H9 (cell line): ENCODE data around the gene STOM. TPM values are rescaled to one million over a fixed set of nuclear protein-coding genes. Genes with fewer than 3 reads are reported as not detected.

Source experiments
- DNase-seq: peaks from one replicate; pipeline ENCODE4 v3.0.0-alpha.2; 2017
- H2AFZ ChIP-seq: one replicate; pipeline ENCODE4 v1.6.1; 2013; ENCODE audit warnings: mild to moderate bottlenecking, low read length, control low read depth, moderate library complexity
- H2AK5ac ChIP-seq: 2 replicates; pipeline ENCODE4 v1.6.1; 2013; ENCODE audit warnings: low read length, control low read depth, mixed read lengths; ENCODE audit not compliant: insufficient read length
- H2BK120ac ChIP-seq: one replicate; pipeline ENCODE4 v1.6.1; 2013; ENCODE audit warnings: low read depth, mild to moderate bottlenecking, low read length, control low read depth, inconsistent platforms; ENCODE audit not compliant: poor library complexity, severe bottlenecking
- H2BK12ac ChIP-seq: 2 replicates; pipeline ENCODE4 v1.6.1; 2013; ENCODE audit warnings: low read length, control low read depth, mixed read lengths, low read depth; ENCODE audit not compliant: insufficient read length
- H2BK15ac ChIP-seq: 2 replicates; pipeline ENCODE4 v1.6.1; 2013; ENCODE audit warnings: low read depth, low read length, control low read depth
- H2BK20ac ChIP-seq: one replicate; pipeline ENCODE4 v1.6.1; 2013; ENCODE audit warnings: low read depth, mild to moderate bottlenecking, low read length, control low read depth, inconsistent platforms; ENCODE audit not compliant: poor library complexity, severe bottlenecking
- H2BK5ac ChIP-seq: 2 replicates; pipeline ENCODE4 v1.6.1; 2013; ENCODE audit warnings: low read length, control low read depth, mixed read lengths; ENCODE audit not compliant: insufficient read length
- H3K14ac ChIP-seq: 2 replicates; pipeline ENCODE4 v1.6.1; 2013; ENCODE audit warnings: low read length, control low read depth; ENCODE audit not compliant: insufficient read depth
- H3K18ac ChIP-seq: 2 replicates; pipeline ENCODE4 v1.6.1; 2013; ENCODE audit warnings: low read depth, mild to moderate bottlenecking, mixed read lengths, low read length, control low read depth; ENCODE audit not compliant: insufficient read length
- H3K23ac ChIP-seq: 2 replicates; pipeline ENCODE4 v1.6.1; 2013; ENCODE audit warnings: low read length, control low read depth, mixed read lengths, low read depth; ENCODE audit not compliant: insufficient read length
- H3K23me2 ChIP-seq: 2 replicates; pipeline ENCODE4 v1.6.1; 2013; ENCODE audit warnings: low read depth, mild to moderate bottlenecking, mixed read lengths, low read length, control low read depth; ENCODE audit not compliant: insufficient read length, poor library complexity, severe bottlenecking
- H3K27ac ChIP-seq: 2 replicates; pipeline ENCODE4 v1.5.1; 2013; ENCODE audit warnings: low read length, control low read depth, mixed read lengths, low read depth; ENCODE audit not compliant: insufficient read length
- H3K27me3 ChIP-seq: 2 replicates; pipeline ENCODE4 v1.6.1; 2013; ENCODE audit warnings: low read length, control low read depth, inconsistent platforms; ENCODE audit not compliant: insufficient read depth
- H3K4ac ChIP-seq: 2 replicates; pipeline ENCODE4 v1.6.1; 2013; ENCODE audit warnings: low read depth, mild to moderate bottlenecking, control low read depth, inconsistent platforms, low read length, moderate library complexity
- H3K4me1 ChIP-seq: 2 replicates; pipeline ENCODE4 v1.6.1; 2013; ENCODE audit warnings: low read length, control low read depth, inconsistent platforms; ENCODE audit not compliant: insufficient read depth
- H3K4me2 ChIP-seq: 2 replicates; pipeline ENCODE4 v1.6.1; 2013; ENCODE audit warnings: low read length, control low read depth, mixed read lengths; ENCODE audit not compliant: insufficient read length, insufficient read depth
- H3K56ac ChIP-seq: 2 replicates; pipeline ENCODE4 v1.6.1; 2013; ENCODE audit warnings: low read depth, mild to moderate bottlenecking, mixed read lengths, low read length, control low read depth; ENCODE audit not compliant: insufficient read length
- H3K79me1 ChIP-seq: 2 replicates; pipeline ENCODE4 v1.6.1; 2013; ENCODE audit warnings: low read depth, mild to moderate bottlenecking, moderate library complexity, low read length, control low read depth, inconsistent platforms; ENCODE audit not compliant: insufficient read depth, poor library complexity, severe bottlenecking
- H3K79me2 ChIP-seq: 2 replicates; pipeline ENCODE4 v1.6.1; 2013; ENCODE audit warnings: low read length, control low read depth, inconsistent platforms; ENCODE audit not compliant: insufficient read depth
- H3K9ac ChIP-seq: 2 replicates; pipeline ENCODE4 v1.6.1; 2013; ENCODE audit warnings: low read length, control low read depth, mixed read lengths; ENCODE audit not compliant: insufficient read length; ENCODE audit errors: extremely low read depth
- H3K9me3 ChIP-seq: one replicate; pipeline ENCODE4 v1.6.1; 2013; ENCODE audit warnings: low read depth, low read length, inconsistent platforms; ENCODE audit not compliant: control insufficient read depth
- H3T11ph ChIP-seq: one replicate; pipeline ENCODE4 v1.6.1; 2013; ENCODE audit warnings: mild to moderate bottlenecking, low read length, control low read depth, inconsistent platforms
- H4K20me1 ChIP-seq: one replicate; pipeline ENCODE4 v1.6.1; 2013; ENCODE audit not compliant: control insufficient read depth, insufficient read length, insufficient read depth
- H4K5ac ChIP-seq: 2 replicates; pipeline ENCODE4 v1.6.1; 2013; ENCODE audit warnings: low read depth, mild to moderate bottlenecking, mixed read lengths, low read length, control low read depth; ENCODE audit not compliant: insufficient read length
- H4K8ac ChIP-seq: replicated peaks from 2 replicates; pipeline ENCODE4 v1.6.1; 2013; ENCODE audit warnings: low read length, control low read depth, mixed read lengths, low read depth; ENCODE audit not compliant: insufficient read length
- H4K91ac ChIP-seq: 2 replicates; pipeline ENCODE4 v1.6.1; 2013; ENCODE audit warnings: low read depth, mild to moderate bottlenecking, moderate library complexity, mixed read lengths, low read length, control low read depth; ENCODE audit not compliant: insufficient read length
- H3K27ac Mint-ChIP-seq, 3 experiments: 2 replicates in 2 of 3; 3 replicates in 1 of 3; pipeline ENCODE4 v1.8.0; 2020 to 2021; ENCODE audit warnings: mixed read lengths in 3 of 3, mild to moderate bottlenecking in 1 of 3, moderate library complexity in 1 of 3
- H3K27me3 Mint-ChIP-seq: 2 replicates; pipeline ENCODE4 v1.8.0; 2021; ENCODE audit warnings: low read depth, mild to moderate bottlenecking, moderate library complexity, mixed read lengths
- H3K36me3 Mint-ChIP-seq, 3 experiments: 2 replicates in 2 of 3; 3 replicates in 1 of 3; pipeline ENCODE4 v1.8.0; 2020 to 2021; ENCODE audit warnings: low read depth in 3 of 3, mixed read lengths in 3 of 3; ENCODE audit not compliant: insufficient read depth in 1 of 3
- H3K4me1 Mint-ChIP-seq, 2 experiments: 2 replicates each; pipeline ENCODE4 v1.8.0; 2020; ENCODE audit warnings: mixed read lengths in 2 of 2
- H3K4me3 Mint-ChIP-seq, 2 experiments: 2 replicates in 1 of 2; 3 replicates in 1 of 2; pipeline ENCODE4 v1.8.0; 2020 to 2021; ENCODE audit warnings: mild to moderate bottlenecking in 2 of 2, mixed read lengths in 2 of 2, moderate library complexity in 1 of 2
- H3K9me3 Mint-ChIP-seq, 2 experiments: 2 replicates in 1 of 2; 3 replicates in 1 of 2; pipeline ENCODE4 v1.8.0; 2020; ENCODE audit warnings: mild to moderate bottlenecking in 2 of 2, mixed read lengths in 2 of 2, moderate library complexity in 1 of 2
- CTCF ChIP-seq: fragments of 200-600 bp; sonication (generic); conservative IDR thresholded peaks from 3 replicates; pipeline ENCODE4 v1.8.0; 2021; ENCODE audit warnings: antibody characterized with exemption, mild to moderate bottlenecking
- WGBS: extraction: QIAGEN DNeasy Blood & Tissue Kit; methylation state at CpG from one replicate; pipeline ENCODE4 v1.1.7; 2013; ENCODE audit warnings: missing lambda C conversion rate, low lambda C conversion rate, mixed read lengths; ENCODE audit not compliant: insufficient read length; ENCODE audit errors: extremely low coverage; 5-methylcytosine and 5-hydroxymethylcytosine counted together
- total RNA-seq: library from RNA; stranded (reverse); gene quantifications from 2 replicates; pipeline ENCODE4 v1.2.1, GENCODE V29; 2021

The STOM gene
- total RNA-seq, 1 experiment from 2014 or later, result 15.3 TPM

GRCh38 chr9:121328876-121329681 is 41.0 kb downstream of the STOM start:
- Histone ChIP-seq H3K9ac (no peak overlapping the region), H3K4ac (no peak overlapping the region), H4K8ac (no peak overlapping the region), H2BK20ac (no peak overlapping the region), H4K20me1 (no peaks in the 10 kb centered on the region), H2BK120ac (no peak overlapping the region), H3K79me1 (no peaks in the 10 kb centered on the region), H3K56ac (no peak overlapping the region), H3K27me3 (no peaks in the 10 kb centered on the region), H3K27ac (no peak overlapping the region), H4K5ac (no peak overlapping the region), H3K79me2 (no peaks in the 10 kb centered on the region), H2BK15ac (no peak overlapping the region), H2AK5ac (no peak overlapping the region), H2AFZ (no peak overlapping the region), H2BK5ac (no peak overlapping the region), H3K4me2 (no peak overlapping the region), H3K9me3 (no peaks in the 10 kb centered on the region), H3K4me1 (no peaks in the 10 kb centered on the region), H4K91ac (no peak overlapping the region), H3K23me2 (no peaks in the 10 kb centered on the region), H3K23ac (no peak overlapping the region), H3T11ph (no peak overlapping the region), H2BK12ac (no peak overlapping the region), H3K18ac (no peak overlapping the region), H3K14ac (no peak overlapping the region)
- WGBS, result no CpG with 5 or more reads among the region's 16 CpGs
- peaks cover 2% of the 10 kb centered on the region for H3K27me3 Mint-ChIP-seq
- H3K36me3 Mint-ChIP-seq, result peaks cover 0 to 11% (median 9%) of the 10 kb centered on the region in 3 experiments; a peak in 4 of 7 replicates
- no peak for DNase-seq
- no peaks in the 10 kb centered on the region for H3K9me3 Mint-ChIP-seq
- no peak overlapping the region for H3K27ac Mint-ChIP-seq
- H3K4me3 Mint-ChIP-seq, result no peak overlapping the region
- TF ChIP-seq CTCF, result peak; percentile 22; the same call in 2 of the 3 replicates
- peaks cover 0 to 9% of the 10 kb centered on the region in 2 experiments; a peak in 1 of 4 replicates for H3K4me1 Mint-ChIP-seq
